C4-2B (cell line): Measurements from ENCODE around the gene MRPL37.

Source experiments
- CTCF ChIP-seq: fragments of 450-650 bp; conservative IDR thresholded peaks from 2 replicates; pipeline ENCODE4 v1.5.1; 2017; ENCODE audit warnings: mild to moderate bottlenecking
- ZFX ChIP-seq: fragments of 450-650 bp; IDR thresholded peaks from 2 replicates; pipeline ENCODE4 v1.6.1; 2017

GRCh38 chr1:54152696-54153095 is 47.3 kb upstream of the MRPL37 start, which contains the start of gene CDCP2:
- TF ChIP-seq CTCF (no peak), ZFX (no peak)
